ENCODE results near the gene SLC22A16.

- no peak for TF ChIP-seq CTCF (IDR thresholded peaks at IDR 0.05; ENCODE audit: low read depth, low read length)
- no peak for TF ChIP-seq EZH2phosphoT487 (IDR thresholded peaks at IDR 0.05; ENCODE audit: low read depth)
Measured at GRCh38 chr6:110447761-110448160, 28.7 kb downstream of the SLC22A16 start.

Measured in OCI-LY3 (cell line).